Peyer's patch (tissue), 4 donors: Measurements from ENCODE around the gene KLHDC7B. TPM values are rescaled to one million over a fixed set of nuclear protein-coding genes. Genes with fewer than 3 reads are reported as not detected.

ENCODE experiments used
- DNase-seq, 3 donors: peaks; one replicate each; pipeline ENCODE4 v3.0.0-alpha.2; 2017 to 2019
- H3K27ac ChIP-seq, 4 donors: fragments of 200-600 bp; sonication (generic); one replicate each; pipeline ENCODE4 v1.5.1; 2016 to 2019
- H3K27me3 ChIP-seq, 2 donors: fragments of 200-600 bp; sonication (generic); one replicate each; pipeline ENCODE4 v1.5.1; 2019
- H3K36me3 ChIP-seq, 3 donors: fragments of 200-600 bp; sonication (generic); one replicate each; pipeline ENCODE4 v1.5.1; 2016 to 2019
- H3K4me1 ChIP-seq, 4 donors: fragments of 200-600 bp; sonication (generic); one replicate each; pipeline ENCODE4 v1.5.1; 2016 to 2019
- H3K4me3 ChIP-seq, 4 donors: fragments of 200-600 bp; sonication (generic); 1 replicate in 3 of 4; 2 replicates in 1 of 4; pipeline ENCODE4 v1.5.1; 2016 to 2019; ENCODE audit warnings: mild to moderate bottlenecking in 1 of 4
- H3K9me3 ChIP-seq, 4 donors: fragments of 200-600 bp; sonication (generic); one replicate each; pipeline ENCODE4 v1.5.1; 2016 to 2019; ENCODE audit warnings: mild to moderate bottlenecking in 1 of 4
- POLR2A ChIP-seq, 2 donors: fragments of 450-650 bp; IDR thresholded peaks; one replicate each; pipeline ENCODE4 v1.5.1; 2017; ENCODE audit warnings: antibody characterized with exemption in 2 of 2, mild to moderate bottlenecking in 2 of 2, moderate library complexity in 2 of 2
- total RNA-seq, 4 donors: library from RNA; depleted of rRNA; stranded (reverse); fragments of >200 nt; gene quantifications; one replicate each; pipeline ENCODE4 v1.1.0, GENCODE V29; 2016
- TF ChIP-seq, protein P1 (sequence below), 6 experiments: fragments of 450-650 bp in 4 of 6; fragments of 200-600 bp in 2 of 6; sonication (generic) in 1 of 6; IDR thresholded peaks; one replicate each; pipeline ENCODE4 v1.5.1; 2017 to 2019; ENCODE audit warnings: antibody characterized with exemption in 6 of 6, mild to moderate bottlenecking in 3 of 6, moderate library complexity in 1 of 6

The KLHDC7B gene
- total RNA-seq, 4 donors from 2014 or later: 1.1 TPM; not detected in 3

DNA sequence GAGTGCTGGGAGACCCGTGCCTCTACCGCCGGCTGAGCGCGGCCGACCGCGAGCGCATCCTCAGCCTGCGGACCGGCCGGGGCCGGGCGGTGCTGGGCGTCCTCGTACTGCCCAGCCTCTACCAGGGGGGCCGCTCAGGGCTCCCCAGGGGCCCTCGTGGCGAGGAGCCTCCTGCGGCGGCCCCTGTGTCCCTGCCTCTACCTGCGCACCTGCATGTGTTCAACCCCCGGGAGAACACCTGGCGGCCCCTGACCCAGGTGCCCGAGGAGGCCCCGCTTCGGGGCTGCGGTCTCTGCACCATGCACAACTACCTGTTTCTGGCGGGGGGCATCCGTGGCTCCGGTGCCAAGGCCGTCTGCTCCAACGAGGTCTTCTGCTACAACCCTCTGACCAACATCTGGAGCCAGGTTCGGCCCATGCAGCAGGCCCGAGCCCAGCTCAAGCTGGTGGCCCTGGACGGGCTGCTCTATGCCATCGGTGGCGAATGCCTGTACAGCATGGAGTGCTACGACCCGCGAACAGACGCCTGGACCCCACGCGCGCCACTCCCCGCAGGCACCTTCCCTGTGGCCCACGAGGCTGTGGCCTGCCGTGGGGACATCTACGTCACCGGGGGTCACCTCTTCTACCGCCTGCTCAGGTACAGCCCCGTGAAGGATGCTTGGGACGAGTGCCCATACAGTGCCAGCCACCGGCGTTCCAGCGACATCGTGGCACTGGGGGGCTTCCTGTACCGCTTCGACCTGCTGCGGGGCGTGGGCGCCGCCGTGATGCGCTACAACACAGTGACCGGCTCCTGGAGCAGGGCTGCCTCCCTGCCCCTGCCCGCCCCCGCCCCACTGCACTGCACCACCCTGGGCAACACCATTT lies 3.5 kb downstream of the KLHDC7B start:
- DNase-seq: no peak
- Histone ChIP-seq H3K36me3 (no peaks in the 10 kb centered on the region), H3K27me3 (peaks cover 0 to 15% of the 10 kb centered on the region in 2 donors), H3K4me1 (peaks cover 4 to 33% (median 18%) of the 10 kb centered on the region in 4 donors), H3K9me3 (no peaks in the 10 kb centered on the region), H3K4me3 (peak overlapping the region; percentile 41 to 65 (median 48)), H3K27ac (peak overlapping the region; percentile 41 to 84 (median 58))
- TF ChIP-seq, protein P1, sequence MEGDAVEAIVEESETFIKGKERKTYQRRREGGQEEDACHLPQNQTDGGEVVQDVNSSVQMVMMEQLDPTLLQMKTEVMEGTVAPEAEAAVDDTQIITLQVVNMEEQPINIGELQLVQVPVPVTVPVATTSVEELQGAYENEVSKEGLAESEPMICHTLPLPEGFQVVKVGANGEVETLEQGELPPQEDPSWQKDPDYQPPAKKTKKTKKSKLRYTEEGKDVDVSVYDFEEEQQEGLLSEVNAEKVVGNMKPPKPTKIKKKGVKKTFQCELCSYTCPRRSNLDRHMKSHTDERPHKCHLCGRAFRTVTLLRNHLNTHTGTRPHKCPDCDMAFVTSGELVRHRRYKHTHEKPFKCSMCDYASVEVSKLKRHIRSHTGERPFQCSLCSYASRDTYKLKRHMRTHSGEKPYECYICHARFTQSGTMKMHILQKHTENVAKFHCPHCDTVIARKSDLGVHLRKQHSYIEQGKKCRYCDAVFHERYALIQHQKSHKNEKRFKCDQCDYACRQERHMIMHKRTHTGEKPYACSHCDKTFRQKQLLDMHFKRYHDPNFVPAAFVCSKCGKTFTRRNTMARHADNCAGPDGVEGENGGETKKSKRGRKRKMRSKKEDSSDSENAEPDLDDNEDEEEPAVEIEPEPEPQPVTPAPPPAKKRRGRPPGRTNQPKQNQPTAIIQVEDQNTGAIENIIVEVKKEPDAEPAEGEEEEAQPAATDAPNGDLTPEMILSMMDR (IDR thresholded peaks at IDR 0.05): no peak
- no peak for TF ChIP-seq POLR2A (IDR thresholded peaks at IDR 0.05)

DNA sequence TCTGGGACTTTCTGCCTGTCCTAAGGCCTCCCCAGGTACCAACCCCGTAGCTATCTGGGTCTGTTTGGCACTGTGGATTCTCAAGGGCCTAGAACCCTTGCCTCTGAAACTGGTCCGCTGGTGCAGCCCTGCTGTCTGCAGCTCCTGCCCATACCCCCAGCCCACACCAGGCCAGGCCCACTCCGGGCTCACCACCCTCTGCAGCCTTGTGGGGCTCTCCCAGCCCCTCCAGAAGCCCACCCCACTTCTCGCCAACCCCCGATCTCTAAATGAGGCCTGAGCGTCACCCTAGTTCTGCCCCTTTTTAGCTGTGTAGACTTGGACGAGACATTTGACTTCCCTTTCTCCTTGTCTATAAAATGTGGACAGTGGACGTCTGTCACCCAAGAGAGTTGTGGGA lies 4.7 kb downstream of the KLHDC7B start:
- Histone ChIP-seq H3K9me3 (no peaks in the 10 kb centered on the region), H3K4me3 (no peak overlapping the region), H3K4me1 (peaks cover 0 to 23% (median 12%) of the 10 kb centered on the region in 4 donors), H3K27me3 (peaks cover 0 to 15% of the 10 kb centered on the region in 2 donors), H3K27ac (no peak overlapping the region), H3K36me3 (no peaks in the 10 kb centered on the region)
- TF ChIP-seq, protein P1 (IDR thresholded peaks at IDR 0.05): no peak
- no peak for TF ChIP-seq POLR2A (IDR thresholded peaks at IDR 0.05)
- no peak for DNase-seq

DNA sequence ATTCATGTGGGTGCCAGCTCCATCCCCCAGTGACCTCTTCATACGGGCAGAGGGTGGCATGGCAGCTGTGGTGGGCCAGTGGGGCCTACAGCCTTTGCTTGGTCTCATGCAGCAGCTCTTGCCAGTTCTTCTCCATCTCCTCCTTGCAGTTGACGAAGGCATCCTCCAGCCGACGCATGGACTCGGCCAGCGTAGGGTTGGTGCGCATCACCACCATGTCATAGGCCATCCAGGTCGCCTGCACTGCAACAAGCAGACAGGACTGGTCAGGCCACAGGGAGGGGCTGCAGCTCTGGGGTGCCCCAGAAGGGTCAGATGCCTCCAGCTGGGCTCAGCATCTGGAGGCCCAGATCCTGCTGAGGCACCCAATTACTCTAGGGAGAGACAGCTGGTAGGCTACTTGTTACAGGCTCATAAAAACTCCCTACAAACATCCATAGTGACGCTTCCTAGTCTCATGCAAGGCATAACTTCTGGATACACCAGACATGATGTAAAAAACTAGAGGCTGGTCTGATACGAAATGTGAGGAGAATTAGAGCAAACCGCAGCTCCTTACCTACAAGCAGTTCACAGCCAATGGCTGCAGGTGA lies 5.6 kb downstream of the KLHDC7B start:
- H3K4me1 ChIP-seq: peaks cover 0 to 23% (median 12%) of the 10 kb centered on the region in 4 donors
- H3K9me3 ChIP-seq: no peaks in the 10 kb centered on the region
- no peak for DNase-seq
- no peak overlapping the region for H3K4me3 ChIP-seq
- H3K27me3 ChIP-seq: peaks cover 0 to 15% of the 10 kb centered on the region in 2 donors
- TF ChIP-seq, protein P1 (IDR thresholded peaks at IDR 0.05): no peak
- no peak overlapping the region for H3K27ac ChIP-seq
- no peaks in the 10 kb centered on the region for H3K36me3 ChIP-seq

DNA sequence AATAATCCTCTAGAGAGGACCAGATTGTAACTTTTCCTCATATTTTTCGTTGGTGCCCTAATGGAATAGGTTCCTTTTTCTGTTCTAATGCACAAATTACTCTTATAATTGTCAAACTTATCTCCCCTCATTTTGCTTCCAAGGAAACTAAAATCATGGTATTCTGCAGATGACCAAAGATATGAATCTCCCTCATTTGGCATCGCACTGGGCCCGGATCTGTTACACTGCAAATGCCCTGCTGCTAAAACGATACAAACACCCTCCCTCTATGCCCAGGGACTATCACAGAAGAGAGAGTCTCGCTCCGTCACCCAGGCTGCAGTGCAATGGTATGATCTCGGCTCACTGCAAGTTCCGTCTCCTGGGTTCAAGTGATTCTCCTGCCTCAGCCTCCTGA lies 7.6 kb downstream of the KLHDC7B start:
- TF ChIP-seq, protein P1 (IDR thresholded peaks at IDR 0.05): no peak
- no peak for TF ChIP-seq POLR2A (IDR thresholded peaks at IDR 0.05)
- Histone ChIP-seq H3K4me3 (no peak overlapping the region), H3K4me1 (peaks cover 0 to 11% (median 10%) of the 10 kb centered on the region in 4 donors), H3K27me3 (peaks cover 0 to 6% of the 10 kb centered on the region in 2 donors), H3K36me3 (no peaks in the 10 kb centered on the region), H3K27ac (no peak overlapping the region), H3K9me3 (no peaks in the 10 kb centered on the region)
- DNase-seq: no peak

DNA sequence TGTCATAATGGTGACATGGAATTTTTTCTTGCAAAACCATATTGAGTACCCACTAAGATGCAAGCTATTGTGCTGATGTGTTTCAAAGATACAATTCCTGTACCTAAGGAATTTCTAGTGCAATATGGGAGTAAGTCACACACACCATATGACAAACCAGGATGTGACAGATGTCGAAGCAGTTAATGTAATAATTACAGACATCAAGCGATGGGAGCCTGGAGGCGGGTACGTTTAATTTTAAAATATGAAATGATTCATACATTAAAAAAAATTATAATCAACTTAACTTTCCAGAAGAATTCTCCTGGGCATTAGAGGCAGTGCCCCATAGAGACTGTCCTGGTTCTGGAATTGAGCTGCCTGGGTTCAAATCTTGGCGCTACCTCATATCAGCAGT lies 11.0 kb downstream of the KLHDC7B start:
- Histone ChIP-seq H3K27ac (no peak overlapping the region), H3K36me3 (no peaks in the 10 kb centered on the region), H3K27me3 (no peaks in the 10 kb centered on the region), H3K4me3 (no peak overlapping the region), H3K9me3 (no peaks in the 10 kb centered on the region), H3K4me1 (no peaks in the 10 kb centered on the region)
- DNase-seq: no peak
- no peak for TF ChIP-seq POLR2A (IDR thresholded peaks at IDR 0.05)
- TF ChIP-seq, protein P1 (IDR thresholded peaks at IDR 0.05): no peak
